ENCODE data around the gene VSTM2B.

VSTM2B gene

GRCh38 chr19:29568036-29569025 lies 42.5 kb downstream of the VSTM2B start:
- DNase-seq (ENCODE audit: low read depth), result no peak

- DNase-seq (ENCODE audit: low read depth), result no peak
These were observed 43.5 kb downstream of the VSTM2B start for GRCh38 chr19:29569038-29569911.

- no peak for DNase-seq (ENCODE audit: low read depth)
These were observed 45.4 kb downstream of the VSTM2B start for GRCh38 chr19:29571181-29571580.

DNA sequence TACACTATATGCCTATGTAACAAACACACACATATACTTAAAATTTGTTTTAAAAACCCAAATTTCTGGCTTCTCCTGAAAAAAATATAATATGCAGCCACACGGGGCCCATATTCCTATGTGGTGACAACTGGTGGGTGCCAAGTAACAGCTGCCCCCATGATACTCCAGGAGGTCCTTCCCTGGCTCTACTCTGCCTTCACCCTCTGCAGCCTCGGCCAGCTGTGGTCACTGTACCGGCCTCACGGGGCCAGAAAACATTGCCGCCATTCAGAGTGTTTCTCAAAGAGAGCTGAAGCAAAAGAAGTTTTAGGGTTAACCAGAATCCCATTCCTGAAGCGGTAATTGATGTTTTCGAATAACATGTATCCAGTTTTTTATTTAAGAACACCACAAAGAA lies 47.7 kb downstream of the VSTM2B start:
- DNase-seq (ENCODE audit: low read depth), result no peak

DNA sequence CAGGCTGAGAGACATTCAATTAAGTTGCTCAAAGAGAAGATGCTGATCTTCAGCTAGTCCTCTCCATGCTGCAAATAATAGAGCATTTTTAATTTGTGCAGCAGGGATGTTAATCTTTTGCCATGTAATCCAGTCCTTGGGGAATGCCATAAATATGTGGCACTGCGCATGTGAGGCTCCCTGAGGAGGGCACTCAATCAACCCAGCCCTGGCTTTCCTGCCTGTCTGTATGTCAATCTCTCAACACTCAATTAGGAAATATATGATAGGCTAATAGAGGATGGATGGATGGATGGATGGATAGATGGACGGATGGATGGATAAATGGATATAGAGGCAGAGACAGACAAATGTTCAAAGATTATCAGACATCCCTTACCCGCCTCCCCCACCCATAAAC lies 48.7 kb downstream of the VSTM2B start:
- no peak for DNase-seq (ENCODE audit: low read depth)

- DNase-seq (ENCODE audit: low read depth), result no peak
These were observed 50.3 kb downstream of the VSTM2B start for GRCh38 chr19:29576046-29576606.

DNA sequence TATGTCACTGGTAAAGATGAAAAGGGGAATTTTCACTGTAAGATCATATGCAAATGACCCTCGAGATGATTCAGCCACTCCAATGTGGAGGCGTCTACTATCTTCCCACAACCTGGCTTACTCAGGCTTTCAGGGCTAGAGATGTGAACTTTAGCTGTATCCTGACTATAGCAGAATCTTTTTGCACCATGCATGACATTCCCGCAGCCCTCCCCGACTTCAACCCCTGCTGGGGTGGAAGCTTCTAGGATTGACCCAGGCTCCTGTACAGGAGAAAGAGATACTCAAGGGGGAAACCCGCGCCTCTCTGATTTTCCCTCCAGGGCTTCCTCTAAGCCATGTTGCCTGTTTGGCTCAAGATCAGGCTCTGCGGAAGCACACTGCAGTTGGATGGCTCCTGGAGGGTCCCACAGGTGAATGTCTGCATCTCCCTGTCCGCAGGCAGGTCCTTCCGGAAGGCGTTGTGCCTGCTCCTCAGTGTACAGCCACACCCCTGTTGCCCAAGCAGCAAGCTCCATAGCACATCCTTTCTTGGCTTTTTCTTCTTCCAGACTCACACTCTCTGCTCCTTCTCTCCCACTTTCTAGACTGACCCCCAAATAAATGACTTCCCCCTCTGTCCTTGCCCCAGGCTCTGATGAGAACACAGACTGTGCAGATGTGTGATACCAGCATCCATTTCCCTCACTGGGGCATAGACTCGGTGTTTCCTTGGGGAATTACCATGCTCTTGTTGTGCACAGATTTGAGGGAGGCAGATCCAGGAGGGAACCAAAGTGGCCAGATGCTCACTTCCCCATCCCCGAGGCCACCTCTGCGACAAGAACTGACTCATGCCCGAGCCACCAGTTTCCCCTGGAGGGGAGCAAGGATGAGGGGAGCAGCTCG lies 51.2 kb downstream of the VSTM2B start:
- DNase-seq (ENCODE audit: low read depth), result no peak

- no peak for DNase-seq (ENCODE audit: low read depth)
These were observed 51.8 kb downstream of the VSTM2B start for GRCh38 chr19:29577649-29577963.

- no peak for DNase-seq (ENCODE audit: low read depth)
These were observed 52.6 kb downstream of the VSTM2B start for GRCh38 chr19:29578349-29578748.

DNA sequence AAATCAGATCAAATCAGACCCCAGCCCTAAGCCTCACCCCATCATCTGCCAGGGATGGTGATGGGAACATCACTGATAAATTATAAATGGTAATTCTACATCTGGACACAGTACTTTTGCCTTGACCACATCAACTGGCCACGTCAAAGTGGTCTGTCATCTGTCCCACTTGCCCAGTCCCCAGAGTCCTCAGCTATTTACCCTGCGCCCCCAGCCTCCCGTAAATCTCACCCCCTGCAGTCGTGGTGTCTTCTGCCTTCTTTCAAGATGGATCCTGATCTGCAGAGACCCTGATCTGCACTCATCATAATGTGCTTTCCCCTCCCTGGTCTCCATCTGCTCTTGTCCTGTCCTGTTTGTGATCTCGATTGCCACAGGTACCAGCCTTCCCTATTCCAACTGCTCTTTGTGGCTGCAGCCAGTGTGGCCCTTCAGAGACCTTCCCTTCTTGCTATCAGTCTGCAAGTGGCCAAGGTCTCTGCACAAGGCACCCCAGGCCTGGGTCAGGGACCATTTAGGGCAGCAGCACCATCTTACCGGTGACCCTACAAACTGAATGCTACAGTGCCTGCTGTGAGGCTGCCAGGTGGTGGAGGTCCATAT lies 53.6 kb downstream of the VSTM2B start:
- no peak for DNase-seq (ENCODE audit: low read depth)

DNA sequence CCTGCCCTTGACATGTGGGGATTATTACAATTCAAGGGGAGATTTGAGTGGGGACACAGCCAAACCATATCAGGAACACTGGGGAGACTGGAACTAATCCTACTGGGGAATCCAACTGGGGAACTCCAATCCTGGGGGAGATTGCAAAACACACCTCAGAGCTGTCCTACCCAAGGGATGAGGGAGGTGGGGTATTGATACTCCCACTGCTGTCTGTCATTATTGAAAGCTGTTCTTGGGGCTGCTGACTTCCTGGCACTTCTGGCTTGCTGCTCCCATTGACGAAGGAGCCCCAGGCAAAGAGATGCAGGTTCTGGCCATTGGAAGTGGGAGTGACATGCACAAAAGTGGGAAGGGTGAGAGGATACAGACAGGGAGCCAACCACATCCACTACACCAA lies 55.6 kb downstream of the VSTM2B start:
- DNase-seq (ENCODE audit: low read depth), result no peak

GRCh38 chr19:29583196-29583999 lies 57.6 kb downstream of the VSTM2B start:
- no peak for DNase-seq (ENCODE audit: low read depth)

GRCh38 chr19:29586401-29586800 lies 60.6 kb downstream of the VSTM2B start:
- DNase-seq (ENCODE audit: low read depth), result no peak

GRCh38 chr19:29587059-29587458 lies 61.3 kb downstream of the VSTM2B start:
- DNase-seq (ENCODE audit: low read depth), result no peak

GRCh38 chr19:29587518-29587986 lies 61.8 kb downstream of the VSTM2B start:
- peak; percentile 15 for DNase-seq (ENCODE audit: low read depth)

- DNase-seq (ENCODE audit: low read depth), result no peak
These were observed 62.3 kb downstream of the VSTM2B start for GRCh38 chr19:29588095-29588494.

DNA sequence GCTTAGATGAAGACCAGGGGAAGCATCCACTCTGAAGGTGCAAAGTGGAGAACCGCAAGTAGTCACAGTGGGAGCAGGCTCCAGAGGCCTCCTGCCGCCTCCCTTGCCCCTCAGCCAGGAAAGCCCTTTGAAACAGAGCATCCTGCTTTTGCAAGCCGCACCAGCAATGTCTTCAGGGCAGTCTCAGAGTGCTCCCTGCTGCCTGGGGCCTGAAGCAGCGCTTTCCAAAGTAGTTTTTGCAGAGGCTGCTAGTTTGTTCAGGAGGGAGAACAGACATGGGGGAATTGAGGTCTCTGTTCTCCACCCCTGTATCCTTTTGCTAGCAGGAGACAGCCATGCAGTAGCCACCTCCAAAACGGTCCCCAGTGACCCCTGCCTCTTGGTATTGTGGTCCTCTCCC lies 64.5 kb downstream of the VSTM2B start:
- no peak for DNase-seq (ENCODE audit: low read depth)

DNA sequence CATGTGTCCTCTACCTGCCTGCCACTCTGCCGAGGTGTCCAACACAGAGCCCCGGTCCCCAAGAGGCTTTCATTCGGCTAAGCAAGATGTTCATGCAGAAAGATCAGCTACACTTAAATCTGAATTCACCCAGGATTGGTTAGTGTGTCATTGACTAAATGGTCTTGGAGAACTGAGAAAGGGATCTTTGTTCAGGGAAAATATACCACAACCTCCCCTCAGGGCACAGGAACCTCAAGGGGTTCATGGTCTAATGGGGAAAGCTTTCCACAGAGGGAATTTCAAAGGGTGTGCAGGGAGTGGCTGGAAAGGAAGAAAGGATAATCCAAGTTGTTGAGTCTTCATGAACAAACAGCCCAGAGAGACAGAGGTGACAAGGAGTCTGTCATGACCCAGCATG lies 65.9 kb downstream of the VSTM2B start:
- DNase-seq (ENCODE audit: low read depth), result no peak

GRCh38 chr19:29593869-29594268 lies 68.1 kb downstream of the VSTM2B start:
- no peak for DNase-seq (ENCODE audit: low read depth)

DNA sequence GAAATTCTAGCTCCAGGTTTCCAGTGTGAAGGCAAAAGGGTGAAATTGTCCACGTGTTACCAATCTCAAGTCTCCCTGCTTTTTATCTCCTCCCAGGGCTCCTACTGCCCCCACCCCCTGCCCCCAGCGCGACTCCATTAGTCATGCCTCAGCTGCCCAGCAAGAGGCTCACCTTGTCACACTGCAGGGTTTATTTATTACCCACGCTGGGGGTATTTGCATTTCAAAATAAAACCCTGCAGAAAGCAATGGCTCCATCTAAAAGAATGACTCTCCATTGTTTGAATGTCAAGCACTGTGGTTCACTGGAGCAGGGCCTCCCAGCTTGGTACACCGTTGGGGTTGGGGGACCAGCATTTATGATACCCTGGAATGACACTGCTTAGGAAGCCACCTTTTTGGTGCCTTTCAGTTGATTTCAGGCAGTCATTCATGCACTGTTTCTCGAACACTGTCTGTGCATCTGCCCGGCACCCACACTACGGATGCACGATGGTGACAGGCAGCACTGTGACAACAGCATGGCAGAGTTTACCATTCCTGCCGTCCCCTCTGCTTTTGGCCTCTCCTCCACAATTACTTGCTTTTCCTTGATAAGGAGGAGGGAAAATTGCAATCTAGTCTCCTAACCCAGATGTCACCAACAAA lies 70.4 kb downstream of the VSTM2B start:
- no peak for DNase-seq (ENCODE audit: low read depth)
